Measurements from ENCODE around the gene DIRAS1. TPM values are rescaled to one million over a fixed set of nuclear protein-coding genes. Genes with fewer than 3 reads are reported as not detected.

The DIRAS1 gene
- total RNA-seq, 1 donor from 2014 or later, result 0.71 TPM

DNA sequence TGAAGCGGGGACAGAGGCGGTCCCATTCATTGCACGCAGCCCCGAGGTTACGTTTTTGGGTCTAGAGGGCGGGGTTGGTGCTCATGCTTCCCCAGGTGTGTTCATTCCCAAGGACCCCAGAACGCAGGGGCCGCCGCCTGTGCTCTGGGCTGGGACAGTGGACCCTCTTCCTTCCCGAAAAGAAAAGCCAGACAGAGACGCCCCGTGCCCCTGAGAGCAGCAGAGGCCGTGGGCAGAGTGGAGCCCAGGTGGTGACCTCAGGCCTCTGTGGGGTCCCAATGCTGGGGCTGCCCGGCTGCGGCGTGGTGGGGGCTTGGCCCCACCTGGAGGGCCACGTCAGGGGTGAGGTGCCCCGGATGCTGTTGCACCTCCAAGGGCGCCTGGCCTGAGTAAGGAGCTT lies 46.5 kb upstream of the DIRAS1 start:
- Histone ChIP-seq H3K27me3 (ENCODE audit: low read depth) (no peaks in the 10 kb centered on the region), H3K9me3 (no peaks in the 10 kb centered on the region), H3K4me1 (peaks cover 21% of the 10 kb centered on the region), H3K36me3 (peaks cover 57% of the 10 kb centered on the region), H3K4me3 (no peak overlapping the region), H3K27ac (no peak overlapping the region)
- DNase-seq, result no peak
- intact Hi-C loops (cut with DNase I), result no loop called here
- peak in 1 of 2 donors; percentile 7 for ATAC-seq
- TF ChIP-seq CTCF (IDR thresholded peaks at IDR 0.05), result no peak

- H3K36me3 ChIP-seq, result peaks cover 66% of the 10 kb centered on the region
- no peaks in the 10 kb centered on the region for H3K9me3 ChIP-seq
- H3K4me1 ChIP-seq, result peaks cover 17% of the 10 kb centered on the region
- no peak for ATAC-seq
- no peak overlapping the region for H3K4me3 ChIP-seq
- no peak for TF ChIP-seq CTCF (IDR thresholded peaks at IDR 0.05)
- DNase-seq, result no peak
- H3K27ac ChIP-seq, result no peak overlapping the region
- no peaks in the 10 kb centered on the region for H3K27me3 ChIP-seq (ENCODE audit: low read depth)
- intact Hi-C loops (cut with DNase I), result no loop called here
Measured at GRCh38 chr19:2766594-2767372, 45.6 kb upstream of the DIRAS1 start.

- no peak for ATAC-seq
- intact Hi-C loops (cut with DNase I), result no loop called here
- DNase-seq, result no peak
- no peaks in the 10 kb centered on the region for H3K27me3 ChIP-seq (ENCODE audit: low read depth)
- H3K36me3 ChIP-seq, result peaks cover 79% of the 10 kb centered on the region
- TF ChIP-seq CTCF (IDR thresholded peaks at IDR 0.05), result no peak
- no peak overlapping the region for H3K27ac ChIP-seq
- H3K4me3 ChIP-seq, result no peak overlapping the region
- H3K4me1 ChIP-seq, result peaks cover 3% of the 10 kb centered on the region
- H3K9me3 ChIP-seq, result no peaks in the 10 kb centered on the region
Measured at GRCh38 chr19:2765376-2765775, 44.2 kb upstream of the DIRAS1 start.

DNA sequence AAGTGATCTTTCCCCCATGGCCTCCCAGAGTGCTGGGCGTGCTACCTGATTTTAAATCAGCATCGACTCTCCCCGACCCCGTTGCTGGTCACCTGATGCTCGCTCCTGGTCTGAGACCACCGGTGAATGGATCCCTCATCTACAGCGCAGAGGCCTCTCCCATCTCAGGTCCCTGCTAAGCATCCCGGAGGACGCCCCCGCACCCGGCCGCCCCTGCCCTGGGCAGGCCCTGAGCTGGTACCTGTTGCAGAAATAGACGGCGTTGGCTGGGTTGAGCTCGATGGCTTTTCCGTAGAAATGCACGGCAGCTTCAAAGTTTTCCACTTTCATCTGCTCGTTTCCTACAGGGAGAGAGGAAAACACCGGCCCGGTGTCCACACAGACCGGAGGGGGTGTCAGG lies 43.8 kb upstream of the DIRAS1 start:
- no peak for DNase-seq
- H3K36me3 ChIP-seq, result peaks cover 82% of the 10 kb centered on the region
- no peak for TF ChIP-seq CTCF (IDR thresholded peaks at IDR 0.05)

GRCh38 chr19:2763687-2764086 lies 42.5 kb upstream of the DIRAS1 start:
- ATAC-seq, result no peak
- no peaks in the 10 kb centered on the region for H3K9me3 ChIP-seq

More for the DNA sequence above, 43.8 kb upstream of the DIRAS1 start:
- Histone ChIP-seq H3K4me1 (no peaks in the 10 kb centered on the region), H3K27me3 (ENCODE audit: low read depth) (no peaks in the 10 kb centered on the region), H3K9me3 (no peaks in the 10 kb centered on the region), H3K4me3 (no peak overlapping the region), H3K27ac (no peak overlapping the region)
- no peak for ATAC-seq
- intact Hi-C loops (cut with DNase I), result no loop called here

More at GRCh38 chr19:2763687-2764086, 42.5 kb upstream of the DIRAS1 start:
- Histone ChIP-seq H3K4me3 (no peak overlapping the region), H3K27ac (no peak overlapping the region), H3K27me3 (ENCODE audit: low read depth) (no peaks in the 10 kb centered on the region), H3K4me1 (no peaks in the 10 kb centered on the region), H3K36me3 (peaks cover 93% of the 10 kb centered on the region)
- no peak for DNase-seq
- intact Hi-C loops (cut with DNase I), result no loop called here
- no peak for TF ChIP-seq CTCF (IDR thresholded peaks at IDR 0.05)

Data from lower lobe of right lung (tissue), 2 donors.